Liver (tissue), 9 donors: ENCODE results near the gene TNFRSF25. TPM values are rescaled to one million over a fixed set of nuclear protein-coding genes. Genes with fewer than 3 reads are reported as not detected.

Source experiments
- DNase-seq: peaks from one replicate; pipeline ENCODE4 v3.0.0-alpha.2; 2017; ENCODE audit warnings: low spot score
- H3K27ac ChIP-seq, 2 donors: one replicate each; pipeline ENCODE4 v1.7.0; 2013; ENCODE audit warnings: inconsistent platforms in 2 of 2, low read length in 2 of 2, control low read depth in 1 of 2, low read depth in 1 of 2, mild to moderate bottlenecking in 1 of 2
- H3K27me3 ChIP-seq, 4 donors: one replicate each; pipeline versions ENCODE4 v1.6.1 to v1.7.0; 2013; ENCODE audit warnings: low read length in 3 of 4, inconsistent platforms in 1 of 4, mild to moderate bottlenecking in 1 of 4, moderate library complexity in 1 of 4; ENCODE audit not compliant: control insufficient read depth in 4 of 4, insufficient read depth in 4 of 4
- H3K36me3 ChIP-seq, 4 donors: one replicate each; pipeline versions ENCODE4 v1.6.1 to v1.7.0; 2013; ENCODE audit warnings: low read length in 3 of 4, mild to moderate bottlenecking in 3 of 4, low read depth in 1 of 4, moderate library complexity in 1 of 4; ENCODE audit not compliant: control insufficient read depth in 4 of 4, insufficient read depth in 3 of 4
- H3K4me1 ChIP-seq, 4 donors: one replicate each; pipeline versions ENCODE4 v1.6.1 to v1.7.0; 2013; ENCODE audit warnings: low read length in 3 of 4, mild to moderate bottlenecking in 3 of 4, moderate library complexity in 1 of 4; ENCODE audit not compliant: control insufficient read depth in 4 of 4, insufficient read depth in 4 of 4
- H3K4me3 ChIP-seq, 3 donors: one replicate each; pipeline versions ENCODE4 v1.6.1 to v1.7.0; 2013; ENCODE audit warnings: low read length in 3 of 3, control low read depth in 1 of 3, low read depth in 1 of 3, mild to moderate bottlenecking in 1 of 3
- H3K9ac ChIP-seq, 2 donors: one replicate each; pipeline ENCODE4 v1.7.0; 2013; ENCODE audit warnings: low read length in 2 of 2, mild to moderate bottlenecking in 2 of 2, moderate library complexity in 2 of 2, control low read depth in 1 of 2, low read depth in 1 of 2
- H3K9me3 ChIP-seq, 4 donors: one replicate each; pipeline versions ENCODE4 v1.6.1 to v1.7.0; 2013; ENCODE audit warnings: low read length in 3 of 4; ENCODE audit not compliant: control insufficient read depth in 4 of 4
- ATF3 ChIP-seq: IDR thresholded peaks from 2 replicates; pipeline ENCODE4 v1.6.1; 2016; ENCODE audit warnings: antibody characterized with exemption
- CTCF ChIP-seq: fragments of 150-350 bp; IDR thresholded peaks from 2 replicates; pipeline ENCODE4 v1.5.1; 2017; ENCODE audit warnings: improper control_type of control experiment, low read depth, low read length; ENCODE audit not compliant: missing input control
- EGR1 ChIP-seq, 2 donors: IDR thresholded peaks; 2 replicates each; pipeline ENCODE4 v1.6.1; 2016 to 2018; ENCODE audit warnings: antibody characterized with exemption in 2 of 2, low read depth in 2 of 2
- FOXA1 ChIP-seq: IDR thresholded peaks from 2 replicates; pipeline ENCODE4 v1.6.1; 2016; ENCODE audit warnings: antibody characterized with exemption
- FOXA2 ChIP-seq: IDR thresholded peaks from 2 replicates; pipeline ENCODE4 v1.6.1; 2016; ENCODE audit warnings: antibody characterized with exemption
- HNF4A ChIP-seq, 2 donors: conservative IDR thresholded peaks; 2 replicates each; pipeline ENCODE4 v1.6.1; 2016; ENCODE audit warnings: antibody characterized with exemption in 2 of 2, mild to moderate bottlenecking in 2 of 2
- JUND ChIP-seq, 2 donors: IDR thresholded peaks; 2 replicates each; pipeline ENCODE4 v1.6.1; 2016; ENCODE audit warnings: antibody characterized with exemption in 2 of 2
- MAX ChIP-seq: IDR thresholded peaks from 2 replicates; pipeline ENCODE4 v1.6.1; 2016; ENCODE audit warnings: antibody characterized with exemption
- NR2F2 ChIP-seq: IDR thresholded peaks from 2 replicates; pipeline ENCODE4 v1.6.1; 2016; ENCODE audit warnings: antibody characterized with exemption
- RAD21 ChIP-seq, 2 donors: IDR thresholded peaks; 2 replicates each; pipeline ENCODE4 v1.6.1; 2016; ENCODE audit warnings: antibody characterized with exemption in 2 of 2, mild to moderate bottlenecking in 2 of 2
- RXRA ChIP-seq, 2 donors: IDR thresholded peaks; 2 replicates each; pipeline ENCODE4 v1.6.1; 2017 to 2018; ENCODE audit warnings: antibody characterized with exemption in 2 of 2, mild to moderate bottlenecking in 1 of 2
- SP1 ChIP-seq: IDR thresholded peaks from 2 replicates; pipeline ENCODE4 v1.6.1; 2018; ENCODE audit warnings: antibody characterized with exemption, mild to moderate bottlenecking
- TAF1 ChIP-seq: conservative IDR thresholded peaks from 2 replicates; pipeline ENCODE4 v1.6.1; 2016; ENCODE audit warnings: antibody characterized with exemption, mild to moderate bottlenecking
- YY1 ChIP-seq: IDR thresholded peaks from 2 replicates; pipeline ENCODE4 v1.6.1; 2016; ENCODE audit warnings: antibody characterized with exemption, mild to moderate bottlenecking
- ZBTB33 ChIP-seq: IDR thresholded peaks from 2 replicates; pipeline ENCODE4 v1.6.1; 2016; ENCODE audit warnings: antibody characterized with exemption
- WGBS: extraction: QIAGEN DNeasy Blood & Tissue Kit; methylation state at CpG from one replicate; pipeline ENCODE4 v1.1.7; 2013; 5-methylcytosine and 5-hydroxymethylcytosine counted together
- polyA plus RNA-seq, 2 donors: library from polyadenylated mRNA; stranded (reverse) in 1 of 2; unstranded in 1 of 2; fragments of 200-250 nt in 1 of 2; fragments of >200 nt in 1 of 2; fragmentation: Nextera tagmentation in 1 of 2; extraction: Ambion mirVana in 1 of 2; gene quantifications; one replicate each; pipeline versions ENCODE4 v1.2.1 to v1.2.3, GENCODE V29; 2013 to 2015
- total RNA-seq, 2 donors: library from RNA; depleted of rRNA; stranded (reverse); fragments of >200 nt; gene quantifications; one replicate each; pipeline ENCODE4 v1.2.3, GENCODE V29; 2014
- donor health status: healthy.
- donor health status: healthy.
- donor health status: healthy.
- donor health status: healthy.
- donor health status: healthy.

The TNFRSF25 gene
- total and polyA plus RNA-seq, 4 donors, result 0.78 to 2.6 (median 2.0) TPM

- 90% methylated on average over 9 of the region's 9 CpGs for WGBS
- H3K4me1 ChIP-seq, result no peaks in the 10 kb centered on the region
Measured at GRCh38 chr1:6513320-6513801, 47.4 kb upstream of the TNFRSF25 start.

GRCh38 chr1:6512908-6513280 lies 46.9 kb upstream of the TNFRSF25 start:
- WGBS, result 94% methylated on average over 8 of the region's 8 CpGs
- Histone ChIP-seq H3K9me3 (no peaks in the 10 kb centered on the region), H3K9ac (no peak overlapping the region), H3K4me3 (no peak overlapping the region), H3K4me1 (no peaks in the 10 kb centered on the region), H3K27ac (no peak overlapping the region), H3K27me3 (no peaks in the 10 kb centered on the region), H3K36me3 (no peaks in the 10 kb centered on the region)
- TF ChIP-seq FOXA1, result no peak
- TF ChIP-seq RAD21 (IDR thresholded peaks at IDR 0.05), result no peak
- TF ChIP-seq JUND (IDR thresholded peaks at IDR 0.05), result no peak
- TF ChIP-seq ATF3, result no peak
- TF ChIP-seq ZBTB33, result no peak
- no peak for DNase-seq

More at GRCh38 chr1:6513320-6513801, 47.4 kb upstream of the TNFRSF25 start:
- no peak for TF ChIP-seq HNF4A (conservative IDR thresholded peaks at IDR 0.05)
- no peak for TF ChIP-seq CTCF
- TF ChIP-seq FOXA2, result no peak
- no peak for TF ChIP-seq ATF3
- TF ChIP-seq RXRA (IDR thresholded peaks at IDR 0.05), result no peak
- TF ChIP-seq TAF1, result no peak
- no peak for TF ChIP-seq ZBTB33
- TF ChIP-seq FOXA1, result no peak
- TF ChIP-seq RAD21 (IDR thresholded peaks at IDR 0.05), result no peak
- TF ChIP-seq NR2F2, result no peak
- TF ChIP-seq SP1, result no peak
- no peak for TF ChIP-seq JUND (IDR thresholded peaks at IDR 0.05)
- TF ChIP-seq EGR1 (IDR thresholded peaks at IDR 0.05; ENCODE audit: low read depth in 2 of 2), result no peak
- no peak for TF ChIP-seq MAX
- no peak for TF ChIP-seq YY1
- H3K9me3 ChIP-seq, result no peaks in the 10 kb centered on the region
- no peak overlapping the region for H3K9ac ChIP-seq
- no peaks in the 10 kb centered on the region for H3K36me3 ChIP-seq
- H3K4me3 ChIP-seq, result no peak overlapping the region
- DNase-seq, result no peak
- H3K27me3 ChIP-seq, result no peaks in the 10 kb centered on the region
- no peak overlapping the region for H3K27ac ChIP-seq
